ENCODE data around the gene COMT.
A peak's percentile ranks its signal among the peaks of the same experiment; 100 is the strongest.

Gene COMT

DNA sequence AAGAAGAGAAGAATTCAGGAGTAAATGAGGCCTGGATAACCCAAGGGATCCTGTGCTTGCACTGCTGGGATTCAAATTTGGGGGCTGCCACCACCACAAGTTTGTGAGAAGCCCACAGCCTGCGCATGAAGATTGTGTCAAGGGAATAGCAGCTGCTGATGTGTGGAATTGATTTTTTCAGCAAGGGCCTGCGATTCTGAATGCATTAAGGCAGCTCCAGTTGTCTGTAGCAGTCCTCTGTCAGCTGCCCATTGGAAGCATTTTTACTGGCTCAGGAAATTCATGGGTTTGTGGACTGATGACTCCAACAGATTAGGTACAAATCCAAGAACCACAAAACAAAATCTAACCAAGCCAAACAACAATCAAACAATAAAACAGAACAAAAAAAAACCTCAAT lies 61.1 kb downstream of the COMT start:
- Histone ChIP-seq H3K27ac (ENCODE audit: low read depth, low read length) (no peak overlapping the region), H3K9ac (ENCODE audit: low read length in 5 of 5) (no peak overlapping the region), H3K36me3 (ENCODE audit: control insufficient read depth in 5 of 5, insufficient read depth in 5 of 5, low read length in 5 of 5) (no peaks in the 10 kb centered on the region), H3K4me3 (ENCODE audit: low read depth in 1 of 5, low read length in 5 of 5) (no peak overlapping the region), H3K9me3 (ENCODE audit: control insufficient read depth in 5 of 5, low read length in 5 of 5) (peaks cover 0 to 6% (median 5%) of the 10 kb centered on the region in 5 donors), H3K27me3 (ENCODE audit: control insufficient read depth in 5 of 5, insufficient read depth in 4 of 5, low read length in 5 of 5) (no peaks in the 10 kb centered on the region), H3K4me1 (ENCODE audit: control insufficient read depth in 5 of 5, insufficient read depth in 5 of 5, low read length in 5 of 5) (peaks cover 5 to 17% (median 16%) of the 10 kb centered on the region in 5 donors)

DNA sequence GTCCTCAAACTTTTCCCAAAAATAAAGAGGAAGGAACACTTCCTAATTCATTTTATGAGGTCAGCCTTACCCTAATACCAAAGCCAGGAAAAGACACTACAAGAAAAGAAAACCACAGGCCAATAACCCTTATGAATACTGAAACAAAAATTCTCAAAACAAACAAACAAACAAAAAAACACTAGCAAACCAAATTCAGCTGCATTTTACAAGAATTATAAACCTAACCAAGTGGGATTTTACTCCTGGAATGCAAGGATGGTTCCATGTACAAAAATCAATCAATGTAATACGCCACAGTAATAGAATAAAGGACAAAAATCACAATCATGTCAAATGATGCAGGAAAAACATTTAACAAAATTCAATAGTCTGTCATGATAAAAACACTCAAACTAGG lies 61.7 kb downstream of the COMT start:
- Histone ChIP-seq H3K36me3 (ENCODE audit: control insufficient read depth in 5 of 5, insufficient read depth in 5 of 5, low read length in 5 of 5) (no peaks in the 10 kb centered on the region), H3K27me3 (ENCODE audit: control insufficient read depth in 5 of 5, insufficient read depth in 4 of 5, low read length in 5 of 5) (no peaks in the 10 kb centered on the region), H3K9ac (ENCODE audit: low read length in 5 of 5) (no peak overlapping the region), H3K9me3 (ENCODE audit: control insufficient read depth in 5 of 5, low read length in 5 of 5) (peaks cover 0 to 6% (median 5%) of the 10 kb centered on the region in 5 donors), H3K27ac (ENCODE audit: low read depth, low read length) (no peak overlapping the region), H3K4me3 (ENCODE audit: low read depth in 1 of 5, low read length in 5 of 5) (no peak overlapping the region), H3K4me1 (ENCODE audit: control insufficient read depth in 5 of 5, insufficient read depth in 5 of 5, low read length in 5 of 5) (peaks cover 5 to 15% (median 12%) of the 10 kb centered on the region in 5 donors)

DNA sequence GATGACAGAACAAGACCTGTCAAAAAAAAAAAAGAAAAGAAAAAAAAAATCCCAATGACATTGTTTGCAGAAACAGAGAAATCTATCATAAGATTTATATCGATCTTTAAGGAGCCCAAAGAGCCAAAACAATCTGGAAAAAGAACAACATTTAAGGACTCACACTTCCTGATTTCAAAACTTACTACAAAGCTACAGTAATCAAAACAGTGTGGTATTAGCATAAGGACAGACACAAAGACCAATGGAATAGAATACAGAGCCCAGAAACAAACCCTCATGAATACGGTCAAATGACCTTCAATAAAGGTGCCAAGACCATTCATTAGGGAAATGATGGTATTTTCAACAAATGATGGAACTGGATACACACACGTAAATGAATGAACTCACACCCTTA lies 62.9 kb downstream of the COMT start:
- no peak overlapping the region for H3K9ac ChIP-seq (ENCODE audit: low read length in 5 of 5)
- no peak overlapping the region for H3K4me3 ChIP-seq (ENCODE audit: low read depth in 1 of 5, low read length in 5 of 5)
- no peaks in the 10 kb centered on the region for H3K27me3 ChIP-seq (ENCODE audit: control insufficient read depth in 5 of 5, insufficient read depth in 4 of 5, low read length in 5 of 5)
- peaks cover 0 to 6% (median 5%) of the 10 kb centered on the region in 5 donors for H3K4me1 ChIP-seq (ENCODE audit: control insufficient read depth in 5 of 5, insufficient read depth in 5 of 5, low read length in 5 of 5)
- no peak overlapping the region for H3K27ac ChIP-seq (ENCODE audit: low read depth, low read length)
- peaks cover 0 to 6% (median 5%) of the 10 kb centered on the region in 5 donors for H3K9me3 ChIP-seq (ENCODE audit: control insufficient read depth in 5 of 5, low read length in 5 of 5)
- H3K36me3 ChIP-seq (ENCODE audit: control insufficient read depth in 5 of 5, insufficient read depth in 5 of 5, low read length in 5 of 5) = no peaks in the 10 kb centered on the region

DNA sequence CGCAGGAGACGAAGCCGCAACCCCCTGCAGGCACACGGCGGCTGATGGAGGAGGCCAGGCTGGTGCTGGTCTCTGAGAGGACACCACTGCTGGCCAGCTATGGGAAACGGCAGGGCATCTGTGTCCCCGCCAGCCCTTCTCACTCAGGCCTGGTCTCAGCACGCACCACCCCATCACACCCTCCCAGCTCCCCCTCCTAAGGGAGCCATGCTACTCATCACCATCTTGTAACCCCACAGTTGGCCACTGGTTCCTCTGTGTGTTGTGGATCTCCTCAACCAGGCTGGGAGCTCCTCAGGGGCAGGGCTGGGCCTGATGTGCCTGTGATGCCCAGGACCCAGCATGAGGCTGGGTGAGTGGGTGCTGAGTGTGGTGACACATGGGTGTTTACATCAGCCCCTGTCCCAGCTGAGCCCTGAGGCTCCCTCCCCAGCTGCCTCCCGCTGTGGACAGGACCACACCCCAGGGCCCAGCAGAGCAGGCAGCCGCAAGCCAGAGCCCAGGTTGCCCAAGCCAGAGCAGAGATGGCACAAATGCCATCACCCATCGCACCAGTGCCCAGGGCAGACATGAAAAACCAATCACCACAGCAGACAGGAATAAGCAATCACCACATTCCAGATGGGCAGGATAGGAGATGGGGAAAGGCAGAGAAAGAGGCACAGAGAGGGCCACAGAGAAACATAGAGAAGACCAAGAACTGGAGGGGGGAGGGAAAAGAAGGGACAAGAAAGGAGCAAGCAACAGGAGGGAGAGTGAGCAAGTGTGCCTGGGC lies 66.8 kb downstream of the COMT start:
- Histone ChIP-seq H3K9ac (ENCODE audit: low read length in 5 of 5) (no peak overlapping the region), H3K9me3 (ENCODE audit: control insufficient read depth in 5 of 5, low read length in 5 of 5) (peaks cover 0 to 6% (median 2%) of the 10 kb centered on the region in 5 donors), H3K4me1 (ENCODE audit: control insufficient read depth in 5 of 5, insufficient read depth in 5 of 5, low read length in 5 of 5) (peaks cover 2 to 16% (median 6%) of the 10 kb centered on the region in 5 donors), H3K27me3 (ENCODE audit: control insufficient read depth in 5 of 5, insufficient read depth in 4 of 5, low read length in 5 of 5) (no peaks in the 10 kb centered on the region), H3K4me3 (ENCODE audit: low read depth in 1 of 5, low read length in 5 of 5) (no peak overlapping the region), H3K27ac (ENCODE audit: low read depth, low read length) (no peak overlapping the region), H3K36me3 (ENCODE audit: control insufficient read depth in 5 of 5, insufficient read depth in 5 of 5, low read length in 5 of 5) (no peaks in the 10 kb centered on the region)

DNA sequence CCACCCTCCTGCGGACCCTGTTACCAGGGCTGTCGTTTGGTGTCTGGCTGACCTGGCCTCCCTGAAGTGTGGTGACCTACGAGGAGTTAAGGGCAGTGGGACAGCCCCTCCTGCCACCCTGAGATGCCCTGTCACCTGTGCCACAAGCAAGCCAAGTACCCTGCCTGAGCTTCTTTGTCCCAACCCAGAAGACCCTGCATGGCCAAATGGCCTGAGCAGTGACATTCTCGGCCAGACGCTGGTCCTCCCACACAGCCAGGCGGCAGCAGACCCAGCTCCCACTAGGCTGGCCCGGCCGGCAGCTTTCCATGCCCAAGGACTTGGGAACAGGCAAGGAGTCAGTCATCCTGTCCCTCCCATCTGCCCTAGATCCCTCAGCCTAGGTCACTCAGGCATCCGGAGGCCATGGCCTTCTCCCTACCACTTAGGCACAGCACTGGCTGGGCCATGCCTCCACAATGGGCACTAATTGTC lies 67.5 kb downstream of the COMT start:
- peaks cover 2 to 17% (median 8%) of the 10 kb centered on the region in 5 donors for H3K4me1 ChIP-seq (ENCODE audit: control insufficient read depth in 5 of 5, insufficient read depth in 5 of 5, low read length in 5 of 5)
- no peaks in the 10 kb centered on the region for H3K36me3 ChIP-seq (ENCODE audit: control insufficient read depth in 5 of 5, insufficient read depth in 5 of 5, low read length in 5 of 5)
- peaks cover 0 to 6% (median 0%) of the 10 kb centered on the region in 5 donors for H3K9me3 ChIP-seq (ENCODE audit: control insufficient read depth in 5 of 5, low read length in 5 of 5)
- no peak overlapping the region for H3K4me3 ChIP-seq (ENCODE audit: low read depth in 1 of 5, low read length in 5 of 5)
- no peak overlapping the region for H3K27ac ChIP-seq (ENCODE audit: low read depth, low read length)
- H3K27me3 ChIP-seq (ENCODE audit: control insufficient read depth in 5 of 5, insufficient read depth in 4 of 5, low read length in 5 of 5) = no peaks in the 10 kb centered on the region
- no peak overlapping the region for H3K9ac ChIP-seq (ENCODE audit: low read length in 5 of 5)

DNA sequence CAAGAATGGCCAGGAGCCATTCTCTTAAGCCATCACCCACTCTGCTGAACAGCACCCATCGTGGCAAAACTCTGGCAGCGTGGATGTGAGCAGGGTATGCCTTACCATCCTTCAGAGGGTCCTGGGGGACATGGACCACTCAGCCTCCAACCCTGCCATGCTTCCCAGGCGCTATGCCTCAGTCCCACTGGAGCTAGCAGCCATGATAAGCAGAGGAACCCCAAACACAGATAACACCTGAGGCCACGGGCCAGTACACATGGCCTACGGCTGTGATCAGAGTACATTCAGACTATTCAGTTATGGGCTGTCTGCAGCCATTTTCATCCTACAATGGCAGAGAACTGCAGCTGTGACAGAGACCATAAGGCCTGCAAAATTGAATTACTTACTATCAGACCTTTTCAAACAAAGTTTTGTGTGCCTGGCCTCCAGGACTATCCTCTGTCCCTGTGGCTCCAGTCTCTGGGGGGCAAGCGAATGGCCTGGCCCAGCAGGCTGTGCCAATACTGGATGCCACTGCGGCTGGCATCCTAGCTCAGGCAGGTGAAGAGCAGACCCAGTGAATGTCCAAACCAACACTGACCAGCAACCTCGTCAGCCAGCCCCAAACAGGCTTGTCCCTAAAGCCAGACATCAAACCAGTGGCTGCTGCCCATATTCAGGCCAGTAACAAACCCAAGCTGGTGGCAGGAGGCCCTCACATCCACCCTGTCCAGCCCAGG lies 68.2 kb downstream of the COMT start:
- Histone ChIP-seq H3K9me3 (ENCODE audit: control insufficient read depth in 5 of 5, low read length in 5 of 5) (no peaks in the 10 kb centered on the region), H3K27ac (ENCODE audit: low read depth, low read length) (no peak overlapping the region), H3K4me3 (ENCODE audit: low read depth in 1 of 5, low read length in 5 of 5) (no peak overlapping the region), H3K36me3 (ENCODE audit: control insufficient read depth in 5 of 5, insufficient read depth in 5 of 5, low read length in 5 of 5) (no peaks in the 10 kb centered on the region), H3K9ac (ENCODE audit: low read length in 5 of 5) (no peak overlapping the region), H3K4me1 (ENCODE audit: control insufficient read depth in 5 of 5, insufficient read depth in 5 of 5, low read length in 5 of 5) (peaks cover 2 to 17% (median 8%) of the 10 kb centered on the region in 5 donors), H3K27me3 (ENCODE audit: control insufficient read depth in 5 of 5, insufficient read depth in 4 of 5, low read length in 5 of 5) (no peaks in the 10 kb centered on the region)

DNA sequence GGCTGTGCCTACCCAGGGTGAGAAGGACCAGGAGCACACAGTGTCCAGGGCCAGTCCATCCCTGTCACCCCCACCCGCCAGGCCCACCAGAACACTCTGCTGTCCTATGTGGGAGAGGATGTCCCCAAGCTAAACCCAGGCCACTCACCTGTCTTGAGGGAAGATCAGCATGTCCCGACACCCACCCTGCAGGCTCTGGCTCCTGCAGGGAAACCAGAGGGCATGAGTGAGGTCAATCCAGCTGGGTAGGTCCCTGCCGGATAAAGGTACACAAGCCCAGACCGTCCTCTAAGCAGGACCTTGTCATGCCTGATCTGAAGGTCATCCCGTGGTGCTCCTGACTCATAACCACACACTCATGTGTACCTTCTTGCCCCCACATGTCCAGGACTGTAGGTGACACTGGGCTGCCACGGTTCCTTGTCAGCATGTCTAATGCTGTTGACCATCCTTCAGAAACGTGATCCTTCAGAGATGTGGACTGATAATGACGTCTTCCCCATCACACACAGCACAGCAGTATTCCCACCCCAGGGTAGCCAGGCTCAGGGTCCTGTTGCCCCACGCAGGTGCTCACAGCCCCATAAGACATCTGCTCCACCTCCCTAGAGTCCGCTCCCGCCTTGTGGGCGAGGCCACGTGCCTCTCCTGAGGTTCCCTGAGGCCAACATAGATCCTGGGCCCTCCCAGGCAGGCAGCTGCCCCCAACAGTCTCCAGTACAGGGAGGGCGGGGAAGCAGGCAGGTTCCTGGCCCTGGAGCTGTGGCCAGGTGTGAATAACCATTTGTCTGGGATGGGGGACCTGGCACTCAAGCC lies 68.9 kb downstream of the COMT start:
- Histone ChIP-seq H3K4me1 (ENCODE audit: control insufficient read depth in 5 of 5, insufficient read depth in 5 of 5, low read length in 5 of 5) (peaks cover 2 to 20% (median 13%) of the 10 kb centered on the region in 5 donors), H3K27me3 (ENCODE audit: control insufficient read depth in 5 of 5, insufficient read depth in 4 of 5, low read length in 5 of 5) (no peaks in the 10 kb centered on the region), H3K9ac (ENCODE audit: low read length in 5 of 5) (no peak overlapping the region), H3K4me3 (ENCODE audit: low read depth in 1 of 5, low read length in 5 of 5) (no peak overlapping the region), H3K9me3 (ENCODE audit: control insufficient read depth in 5 of 5, low read length in 5 of 5) (no peaks in the 10 kb centered on the region), H3K36me3 (ENCODE audit: control insufficient read depth in 5 of 5, insufficient read depth in 5 of 5, low read length in 5 of 5) (no peaks in the 10 kb centered on the region), H3K27ac (ENCODE audit: low read depth, low read length) (no peak overlapping the region)

DNA sequence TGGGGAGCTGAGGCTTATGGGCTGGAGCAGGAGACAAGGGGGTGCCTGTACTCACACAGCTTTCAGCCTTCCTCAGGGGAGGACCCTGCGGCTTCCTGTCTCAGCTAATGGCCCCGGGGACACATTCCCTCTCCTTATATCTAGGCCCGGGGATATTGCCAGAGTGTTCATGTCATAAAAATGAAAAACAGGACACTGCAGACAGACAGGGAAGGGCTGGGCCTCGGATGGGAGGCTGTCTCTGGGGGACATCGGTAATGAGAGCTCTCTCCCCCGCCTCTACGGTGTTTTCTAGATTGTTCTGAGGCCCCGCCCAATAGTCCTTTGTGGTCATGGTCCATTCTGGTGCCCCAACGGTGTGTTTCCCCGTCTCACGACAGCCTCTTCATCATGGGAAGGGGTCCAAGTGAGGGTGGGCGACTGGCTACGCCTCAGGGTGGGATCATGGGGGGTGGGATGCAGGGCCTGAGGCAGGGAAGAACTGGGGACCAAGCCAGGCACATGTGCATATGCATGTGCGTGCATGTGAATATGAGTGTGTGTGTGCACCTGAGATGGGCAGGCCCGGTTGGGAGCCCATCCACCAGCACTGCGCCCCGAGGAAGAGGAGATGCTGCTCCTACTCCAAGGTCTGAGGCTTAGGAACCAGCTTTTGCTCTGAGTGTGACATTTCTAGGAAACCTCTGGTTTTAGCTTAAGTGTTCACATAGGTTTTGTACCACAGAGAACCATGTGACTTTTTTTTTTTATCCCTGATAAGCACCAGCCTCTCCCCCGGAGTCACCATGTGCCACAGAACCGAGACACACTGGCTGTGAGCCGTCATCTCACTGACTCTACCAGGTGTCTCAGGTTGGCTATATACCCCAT lies 69.8 kb downstream of the COMT start:
- no peak overlapping the region for H3K27ac ChIP-seq (ENCODE audit: low read depth, low read length)

DNA sequence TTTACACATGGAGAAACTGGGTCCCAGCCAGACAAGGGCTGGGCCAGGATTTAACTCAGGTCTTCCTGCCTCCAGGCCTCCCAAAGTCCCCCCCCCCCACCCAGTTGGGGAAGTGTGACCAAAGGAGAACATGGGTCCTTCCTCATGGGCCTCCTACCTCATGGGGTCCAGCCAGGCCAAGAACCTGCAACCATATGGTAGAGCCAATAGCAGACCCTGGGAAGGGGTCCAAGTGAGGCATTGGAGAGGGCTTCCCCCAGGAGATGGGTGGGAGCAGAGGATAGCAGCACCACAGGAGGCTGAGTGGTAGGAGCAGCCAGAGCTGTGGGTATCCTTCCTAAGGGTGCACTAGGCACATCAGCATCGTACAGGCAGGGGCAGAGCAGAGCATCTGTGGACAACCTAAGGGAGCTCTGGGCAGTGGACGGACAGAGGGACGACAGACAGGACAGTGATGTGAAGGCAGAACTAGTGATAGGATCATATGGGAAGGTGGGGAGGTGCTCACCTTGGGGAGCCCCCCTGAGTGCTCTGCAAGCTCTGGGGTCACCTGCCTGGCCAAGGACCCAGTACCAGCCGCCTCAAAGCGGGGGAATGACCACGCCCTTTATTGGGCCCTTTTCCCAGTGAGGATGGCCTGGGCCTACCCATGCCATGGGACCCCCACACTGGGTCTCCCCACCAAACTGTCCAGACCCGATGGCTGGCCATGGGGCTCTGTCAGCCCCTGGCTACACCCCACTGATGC lies 70.6 kb downstream of the COMT start:
- Histone ChIP-seq H3K36me3 (ENCODE audit: control insufficient read depth in 5 of 5, insufficient read depth in 5 of 5, low read length in 5 of 5) (no peaks in the 10 kb centered on the region), H3K9ac (ENCODE audit: low read length in 5 of 5) (peak overlapping the region in 1 of 5 donors; percentile 4), H3K4me3 (ENCODE audit: low read depth in 1 of 5, low read length in 5 of 5) (no peak overlapping the region), H3K27me3 (ENCODE audit: control insufficient read depth in 5 of 5, insufficient read depth in 4 of 5, low read length in 5 of 5) (no peaks in the 10 kb centered on the region), H3K9me3 (ENCODE audit: control insufficient read depth in 5 of 5, low read length in 5 of 5) (no peaks in the 10 kb centered on the region), H3K27ac (ENCODE audit: low read depth, low read length) (no peak overlapping the region), H3K4me1 (ENCODE audit: control insufficient read depth in 5 of 5, insufficient read depth in 5 of 5, low read length in 5 of 5) (peaks cover 2 to 31% (median 26%) of the 10 kb centered on the region in 5 donors)

More for the DNA sequence above, 69.8 kb downstream of the COMT start:
- H3K4me1 ChIP-seq (ENCODE audit: control insufficient read depth in 5 of 5, insufficient read depth in 5 of 5, low read length in 5 of 5) = peaks cover 2 to 28% (median 21%) of the 10 kb centered on the region in 5 donors
- no peaks in the 10 kb centered on the region for H3K27me3 ChIP-seq (ENCODE audit: control insufficient read depth in 5 of 5, insufficient read depth in 4 of 5, low read length in 5 of 5)
- H3K9ac ChIP-seq (ENCODE audit: low read length in 5 of 5) = no peak overlapping the region
- no peaks in the 10 kb centered on the region for H3K36me3 ChIP-seq (ENCODE audit: control insufficient read depth in 5 of 5, insufficient read depth in 5 of 5, low read length in 5 of 5)
- H3K9me3 ChIP-seq (ENCODE audit: control insufficient read depth in 5 of 5, low read length in 5 of 5) = no peaks in the 10 kb centered on the region
- no peak overlapping the region for H3K4me3 ChIP-seq (ENCODE audit: low read depth in 1 of 5, low read length in 5 of 5)
